ENCODE results near the gene FASTKD2. TPM values are rescaled to one million over a fixed set of nuclear protein-coding genes. Genes with fewer than 3 reads are reported as not detected.
A peak's percentile ranks its signal among the peaks of the same experiment; 100 is the strongest.

FASTKD2 gene
- 10 to 100 TPM; 29.3 to 52.7 (median 32.4) TPM for total RNA-seq

DNA sequence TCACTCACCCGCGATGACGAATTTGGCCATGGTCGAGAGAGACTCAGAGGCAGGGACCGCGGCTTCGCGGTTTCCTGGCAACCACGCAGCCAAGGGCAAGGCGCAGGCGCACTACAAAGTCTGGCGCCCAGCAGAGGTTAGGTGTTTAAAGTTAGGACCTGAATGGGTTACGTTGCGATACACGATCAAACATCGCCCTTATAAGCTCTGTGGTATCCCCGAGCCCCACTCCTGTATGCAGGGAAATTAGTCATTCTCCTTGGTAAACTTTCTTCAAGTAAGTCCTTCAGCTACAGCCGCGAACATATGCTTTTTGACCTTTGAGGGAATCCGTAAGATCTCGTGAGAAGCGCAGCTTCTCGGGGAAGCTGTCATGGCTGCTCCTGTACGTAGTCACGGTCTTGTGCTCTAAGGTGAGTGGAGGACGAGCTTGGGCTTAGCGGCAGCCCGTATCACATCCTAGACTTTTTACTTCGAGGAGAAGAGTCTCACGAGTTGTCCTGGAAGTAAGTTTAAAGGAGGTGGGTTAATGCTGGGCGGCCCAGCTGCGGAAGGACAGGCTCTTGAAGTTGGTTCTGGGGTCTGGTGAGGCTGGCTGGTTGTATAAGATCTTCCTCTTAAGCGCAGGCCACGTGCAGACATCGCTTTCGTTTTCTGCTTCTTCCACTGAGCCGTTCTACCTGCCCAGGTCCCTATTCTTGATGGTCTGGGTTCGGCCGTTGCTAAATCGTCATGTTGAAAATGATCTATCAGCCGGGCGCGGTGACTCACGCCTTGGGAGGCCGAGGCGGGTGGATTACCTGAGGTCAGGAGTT lies at the start of gene FASTKD2, which contains the start of gene MDH1B:
Gene FASTKD2, plus strand, starts transcription at position 365 of the 815 bp plus-strand sequence. CDS start 1,088 bp downstream, outside the sequence.
Gene MDH1B, minus strand, starts transcription at position 87 of the 815 bp plus-strand sequence. Its CDS starts 57 bp downstream, at position 30.
- H3K4me3 ChIP-seq, result peak within 1 kb of the TSS; percentile 73 to 85 (median 83)
- intact Hi-C loops (cut with DNase I; ENCODE audit: low total_unique reads), result no loop called here

DNA sequence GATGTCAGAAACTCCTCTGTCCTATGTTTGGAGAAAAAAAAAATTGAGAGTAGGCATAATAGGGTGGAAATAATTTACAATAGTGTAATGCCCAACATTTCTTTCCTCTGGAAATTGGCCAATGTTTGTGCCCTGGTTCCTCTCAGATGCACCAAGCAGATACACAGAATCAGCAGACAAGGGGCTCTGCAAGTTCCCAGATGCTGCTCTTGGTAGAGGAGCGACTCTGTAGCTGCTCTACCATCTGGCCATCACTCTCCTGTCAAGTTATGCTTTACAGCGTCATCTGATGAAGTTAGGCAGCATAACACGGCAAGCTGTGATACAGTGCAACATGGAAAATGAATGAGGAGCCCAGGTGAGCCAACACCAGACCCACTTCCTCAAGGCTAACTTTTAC lies 48.8 kb upstream of the FASTKD2 start:
- no peak overlapping the region for H3K27ac ChIP-seq
- DNase-seq (ENCODE audit: low spot score in 2 of 2), result no peak
- H3K9me3 ChIP-seq, result no peaks in the 10 kb centered on the region
- intact Hi-C loops (cut with DNase I; ENCODE audit: low total_unique reads), result no loop called here
- H3K36me3 ChIP-seq, result no peaks in the 10 kb centered on the region
- TF ChIP-seq, protein P1, sequence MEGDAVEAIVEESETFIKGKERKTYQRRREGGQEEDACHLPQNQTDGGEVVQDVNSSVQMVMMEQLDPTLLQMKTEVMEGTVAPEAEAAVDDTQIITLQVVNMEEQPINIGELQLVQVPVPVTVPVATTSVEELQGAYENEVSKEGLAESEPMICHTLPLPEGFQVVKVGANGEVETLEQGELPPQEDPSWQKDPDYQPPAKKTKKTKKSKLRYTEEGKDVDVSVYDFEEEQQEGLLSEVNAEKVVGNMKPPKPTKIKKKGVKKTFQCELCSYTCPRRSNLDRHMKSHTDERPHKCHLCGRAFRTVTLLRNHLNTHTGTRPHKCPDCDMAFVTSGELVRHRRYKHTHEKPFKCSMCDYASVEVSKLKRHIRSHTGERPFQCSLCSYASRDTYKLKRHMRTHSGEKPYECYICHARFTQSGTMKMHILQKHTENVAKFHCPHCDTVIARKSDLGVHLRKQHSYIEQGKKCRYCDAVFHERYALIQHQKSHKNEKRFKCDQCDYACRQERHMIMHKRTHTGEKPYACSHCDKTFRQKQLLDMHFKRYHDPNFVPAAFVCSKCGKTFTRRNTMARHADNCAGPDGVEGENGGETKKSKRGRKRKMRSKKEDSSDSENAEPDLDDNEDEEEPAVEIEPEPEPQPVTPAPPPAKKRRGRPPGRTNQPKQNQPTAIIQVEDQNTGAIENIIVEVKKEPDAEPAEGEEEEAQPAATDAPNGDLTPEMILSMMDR (IDR thresholded peaks at IDR 0.05), result no peak
- TF ChIP-seq POLR2AphosphoS5 (IDR thresholded peaks at IDR 0.05), result no peak
- no peak for TF ChIP-seq POLR2A (IDR thresholded peaks at IDR 0.05)
- no peak overlapping the region for H3K4me3 ChIP-seq
- no peaks in the 10 kb centered on the region for H3K4me1 ChIP-seq
- H3K27me3 ChIP-seq, result no peaks in the 10 kb centered on the region

More for the DNA sequence above, at the start of gene FASTKD2, which contains the start of gene MDH1B:
- no peaks in the 10 kb centered on the region for H3K9me3 ChIP-seq
- H3K27ac ChIP-seq, result peak within 1 kb of the TSS; percentile 91 to 94
- no peaks in the 10 kb centered on the region for H3K36me3 ChIP-seq
- no peaks in the 10 kb centered on the region for H3K4me1 ChIP-seq
- TF ChIP-seq POLR2A (IDR thresholded peaks at IDR 0.05) (no peak), POLR2AphosphoS5 (IDR thresholded peaks at IDR 0.05) (peak; percentile 62 to 92 (median 91))
- TF ChIP-seq, protein P1 (IDR thresholded peaks at IDR 0.05), result no peak
- no peaks in the 10 kb centered on the region for H3K27me3 ChIP-seq
- DNase-seq (ENCODE audit: low spot score in 2 of 2), result peak; percentile 69 to 74

DNA sequence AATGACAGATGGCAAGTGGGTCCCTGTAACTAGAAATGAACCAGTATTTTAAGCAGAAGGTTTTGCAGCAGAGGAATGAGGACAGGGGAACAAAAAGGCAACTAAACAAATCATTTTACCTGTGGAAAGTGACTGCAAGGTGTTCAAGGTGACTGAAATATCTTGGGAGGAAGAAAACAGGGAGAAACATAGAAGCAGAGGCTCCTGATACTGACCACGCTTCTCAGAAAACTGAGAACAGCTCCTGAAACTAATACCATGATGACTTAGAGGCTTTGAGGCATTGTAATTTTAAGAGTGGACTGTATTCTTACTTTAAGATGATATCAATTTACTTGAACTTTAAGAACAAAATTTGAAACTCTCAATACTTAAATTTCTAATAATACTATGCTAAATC lies 47.1 kb upstream of the FASTKD2 start, which contains the start of gene DYTN:
Gene DYTN, minus strand, starts transcription at position 101 of the 400 bp plus-strand sequence. CDS start 117 bp downstream, outside the sequence.
- no peaks in the 10 kb centered on the region for H3K36me3 ChIP-seq
- H3K4me1 ChIP-seq, result no peaks in the 10 kb centered on the region
- H3K27me3 ChIP-seq, result no peaks in the 10 kb centered on the region
- H3K27ac ChIP-seq, result no peak within 1 kb of the TSS
- DNase-seq (ENCODE audit: low spot score in 2 of 2), result no peak
- TF ChIP-seq POLR2AphosphoS5 (IDR thresholded peaks at IDR 0.05) (no peak), POLR2A (IDR thresholded peaks at IDR 0.05) (no peak)
- TF ChIP-seq, protein P1 (IDR thresholded peaks at IDR 0.05), result no peak
- intact Hi-C loops (cut with DNase I; ENCODE audit: low total_unique reads), result no loop called here
- H3K4me3 ChIP-seq, result no peak within 1 kb of the TSS
- H3K9me3 ChIP-seq, result no peaks in the 10 kb centered on the region

DNA sequence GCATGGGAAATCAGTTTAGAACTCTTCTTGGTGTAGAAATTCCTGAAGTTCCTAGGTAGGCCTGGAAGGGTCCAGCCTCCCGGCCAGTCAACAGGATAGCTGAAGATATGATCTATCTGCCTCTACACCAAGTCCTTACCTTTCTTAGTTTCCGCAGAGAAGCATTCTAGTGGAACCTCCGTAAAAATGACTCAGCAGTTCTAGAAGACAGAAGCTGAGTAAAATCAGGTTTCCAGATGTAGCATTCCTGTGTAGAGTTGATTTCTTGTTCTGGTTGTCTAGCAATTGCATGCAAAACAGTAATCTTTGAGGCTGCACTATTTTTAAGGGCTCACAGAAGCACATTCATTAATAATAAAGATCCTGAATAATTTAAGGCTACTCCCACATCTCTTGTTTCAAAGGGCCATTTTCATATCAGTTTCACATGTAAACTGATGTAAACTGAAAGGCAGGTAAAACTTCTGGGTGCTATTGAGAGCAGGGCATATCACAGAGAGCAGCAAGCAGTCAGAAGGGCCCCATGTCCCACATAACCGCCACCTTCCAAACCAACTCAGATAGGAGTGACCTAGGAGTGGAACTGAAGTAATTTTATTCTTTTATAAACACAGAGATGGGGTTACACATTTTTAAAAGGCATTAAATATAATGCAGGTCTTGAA lies 44.0 kb upstream of the FASTKD2 start:
- H3K27me3 ChIP-seq, result no peaks in the 10 kb centered on the region
- TF ChIP-seq POLR2AphosphoS5 (IDR thresholded peaks at IDR 0.05) (no peak), POLR2A (IDR thresholded peaks at IDR 0.05) (no peak)
- TF ChIP-seq, protein P1 (IDR thresholded peaks at IDR 0.05), result no peak
- no peak overlapping the region for H3K27ac ChIP-seq
- H3K4me1 ChIP-seq, result no peaks in the 10 kb centered on the region
- H3K9me3 ChIP-seq, result no peaks in the 10 kb centered on the region
- H3K36me3 ChIP-seq, result no peaks in the 10 kb centered on the region
- DNase-seq (ENCODE audit: low spot score in 2 of 2), result no peak
- no peak overlapping the region for H3K4me3 ChIP-seq
- intact Hi-C loops (cut with DNase I; ENCODE audit: low total_unique reads), result no loop called here

All from breast epithelium (tissue), 4 donors.